K562 (cell line): ENCODE results near the gene RNF217. TPM values are rescaled to one million over a fixed set of nuclear protein-coding genes. Genes with fewer than 3 reads are reported as not detected.

Experiments used
- CAMTA2 ChIP-seq: fragments of 250-450 bp; sonication (Bioruptor Pico); conservative IDR thresholded peaks from 2 replicates; pipeline ENCODE4 v1.5.1; 2022
- COPS2 ChIP-seq: fragments of 450-650 bp; conservative IDR thresholded peaks from 2 replicates; pipeline ENCODE4 v1.6.1; 2016; ENCODE audit warnings: mild to moderate bottlenecking, moderate library complexity
- EHMT2 ChIP-seq: fragments of 450-650 bp; IDR thresholded peaks from 2 replicates; pipeline ENCODE4 v1.6.1; 2018; ENCODE audit warnings: antibody characterized with exemption
- ELK1 ChIP-seq: sonication (generic); formaldehyde crosslinking; IDR thresholded peaks from 2 replicates; pipeline ENCODE4 v1.8.1; 2022; ENCODE audit warnings: missing genetic modification reagents
- ETV6 ChIP-seq, 3 experiments: fragments of 150-350 bp in 1 of 3; sonication (generic) in 1 of 3; formaldehyde crosslinking in 1 of 3; IDR thresholded peaks; 2 replicates each; pipeline versions ENCODE4 v1.6.1 to v1.8.0; 2014 to 2022; ENCODE audit warnings: borderline replicate concordance in 2 of 3, low read depth in 2 of 3, antibody characterized with exemption in 1 of 3, low read length in 1 of 3, mild to moderate bottlenecking in 1 of 3, missing genetic modification reagents in 1 of 3
- FOXA1 ChIP-seq: fragments of 450-650 bp; IDR thresholded peaks from 2 replicates; pipeline ENCODE4 v1.6.1; 2016; ENCODE audit warnings: mild to moderate bottlenecking, borderline replicate concordance
- NCOA4 ChIP-seq: fragments of 450-650 bp; IDR thresholded peaks from 2 replicates; pipeline ENCODE4 v1.6.1; 2018; ENCODE audit warnings: mild to moderate bottlenecking; ENCODE audit not compliant: partially characterized antibody
- OTX1 ChIP-seq: fragments of 450-650 bp; formaldehyde crosslinking; IDR thresholded peaks from 2 replicates; pipeline ENCODE4 v1.4.0; 2022; ENCODE audit warnings: mild to moderate bottlenecking
- PTRF ChIP-seq: fragments of 450-650 bp; IDR thresholded peaks from 2 replicates; pipeline ENCODE4 v1.6.1; 2016; ENCODE audit warnings: mild to moderate bottlenecking, missing genetic modification characterization, missing compliant biosample characterization
- SNIP1 ChIP-seq: fragments of 450-650 bp; IDR thresholded peaks from 2 replicates; pipeline ENCODE4 v1.7.1; 2017; ENCODE audit warnings: low read depth, mild to moderate bottlenecking
- TRIM28 ChIP-seq: fragments of 450-650 bp; IDR thresholded peaks from 2 replicates; pipeline ENCODE4 v1.6.1; 2017
- ZBTB7A ChIP-seq: IDR thresholded peaks from 2 replicates; pipeline ENCODE4 v1.6.1; 2011; ENCODE audit warnings: low read depth, mild to moderate bottlenecking, low read length, moderate library complexity, borderline replicate concordance; ENCODE audit not compliant: control insufficient read depth
- ZHX1 ChIP-seq: fragments of 150-350 bp; conservative IDR thresholded peaks from 2 replicates; pipeline ENCODE4 v1.6.1; 2014; ENCODE audit warnings: low read length
- ZNF318 ChIP-seq, 2 experiments: fragments of 450-650 bp; IDR thresholded peaks; 2 replicates each; pipeline ENCODE4 v1.6.1; 2016; ENCODE audit warnings: mild to moderate bottlenecking in 2 of 2, borderline replicate concordance in 1 of 2, low read depth in 1 of 2, moderate library complexity in 1 of 2
- ZNF766 ChIP-seq: fragments of 200-800 bp; sonication (Bioruptor generic); conservative IDR thresholded peaks from 2 replicates; pipeline ENCODE4 v1.6.1; 2016; ENCODE audit warnings: missing genetic modification characterization, missing compliant biosample characterization
- ZSCAN32 ChIP-seq: fragments of 450-650 bp; formaldehyde crosslinking; IDR thresholded peaks from 2 replicates; pipeline ENCODE4 v1.4.0; 2020; ENCODE audit warnings: mild to moderate bottlenecking, moderate library complexity
- polyA plus RNA-seq, 8 experiments: library from polyadenylated mRNA; depleted of rRNA in 4 of 8; stranded (reverse) in 5 of 8; unstranded in 3 of 8; fragments of >200 nt; fragmentation: Nextera tagmentation in 2 of 8; fragmentation: Illumina TruSeq in 1 of 8; extraction: Ambion mirVana in 2 of 8; extraction: Trizol in 1 of 8; gene quantifications; 2 replicates each; pipeline versions ENCODE4 v1.2.1 to v1.2.3, GENCODE V29; 2011 to 2014; ENCODE audit warnings: inconsistent platforms in 1 of 8, missing spikeins in 1 of 8
- total RNA-seq, 7 experiments: library from RNA; depleted of rRNA in 6 of 7; stranded (reverse); fragments of >200 nt in 6 of 7; fragmentation: Illumina TruSeq in 2 of 7; extraction: Trizol in 2 of 7; gene quantifications; 2 replicates each; pipeline versions ENCODE4 v1.2.1 to v1.2.3, GENCODE V29; 2011 to 2021; ENCODE audit warnings: low replicate concordance in 1 of 7

The RNF217 gene
- total and polyA plus RNA-seq, 9 of the 15 experiments (the other 6 are each of a cell fraction or from before 2014, with no cell fraction given) = 2.9 to 25.6 (median 12.0) TPM

- TF ChIP-seq ZNF318 (IDR thresholded peaks at IDR 0.05; ENCODE audit: borderline replicate concordance in 1 of 2, low read depth in 1 of 2) = no peak
- no peak for TF ChIP-seq ELK1 (CRISPR knock-in tag)
- TF ChIP-seq PTRF (tag) = no peak
- peak; percentile 95 for TF ChIP-seq TRIM28
- TF ChIP-seq ETV6 (IDR thresholded peaks at IDR 0.05; ENCODE audit: borderline replicate concordance in 1 of 2, low read depth in 2 of 2, low read length in 1 of 2) = no peak
- no peak for TF ChIP-seq ETV6 (CRISPR knock-in tag; IDR thresholded peaks at IDR 0.05; ENCODE audit: borderline replicate concordance)
- no peak for TF ChIP-seq ZBTB7A
- 0 out of 2 replicates have a peak, but pooled peaks have one; percentile 35 for TF ChIP-seq ZNF766 (CRISPR knock-in tag)
- peak; percentile 44; the same call in 1 of the 2 replicates for TF ChIP-seq EHMT2
- no peak for TF ChIP-seq OTX1 (CRISPR knock-in tag)
- TF ChIP-seq CAMTA2 = no peak
- no peak for TF ChIP-seq COPS2
- no peak for TF ChIP-seq FOXA1
- no peak for TF ChIP-seq NCOA4
- no peak for TF ChIP-seq SNIP1
- no peak for TF ChIP-seq ZSCAN32
- TF ChIP-seq ZHX1 = no peak
These were observed 149.2 kb downstream of the RNF217 start (continued) for GRCh38 chr6:125111219-125111983.
